Stimulated activated CD8-positive, alpha-beta memory T cell treated with anti-CD3 and anti-CD28 coated beads, Interleukin-7, amount 100 ng/mL, for 4 hours (primary cell): ENCODE results near the gene IGF2R.
A peak's percentile ranks its signal among the peaks of the same experiment; 100 is the strongest.

Experiments
- DNase-seq, 2 donors: peaks; one replicate each; pipeline ENCODE4 v3.0.0-alpha.2; 2020; ENCODE audit warnings: low read depth in 2 of 2

Gene IGF2R

GRCh38 chr6:160049346-160049745 lies 80.5 kb downstream of the IGF2R start:
- DNase-seq, result no peak

- no peak for DNase-seq
Measured at GRCh38 chr6:160050022-160050421, 81.1 kb downstream of the IGF2R start.

DNA sequence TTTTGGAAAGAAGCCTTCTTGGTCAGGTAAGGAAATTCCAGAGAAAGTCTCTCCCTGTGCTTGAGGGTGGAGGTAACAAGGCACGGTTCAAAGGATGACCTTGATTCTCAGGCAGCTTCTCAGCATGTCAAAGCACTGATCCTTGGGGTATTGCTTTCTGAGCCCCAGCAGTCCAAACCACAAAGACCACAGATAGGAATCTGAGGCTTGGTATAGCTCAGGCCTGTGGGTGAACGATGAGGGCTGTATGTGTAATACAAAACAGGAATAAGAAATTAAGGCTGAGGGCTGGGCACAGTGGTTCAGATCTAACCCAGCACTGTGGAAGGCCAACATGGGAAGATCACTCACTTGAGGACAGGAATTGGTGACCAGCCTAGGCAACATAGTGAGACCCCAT lies 82.5 kb downstream of the IGF2R start:
- no peak for DNase-seq

DNA sequence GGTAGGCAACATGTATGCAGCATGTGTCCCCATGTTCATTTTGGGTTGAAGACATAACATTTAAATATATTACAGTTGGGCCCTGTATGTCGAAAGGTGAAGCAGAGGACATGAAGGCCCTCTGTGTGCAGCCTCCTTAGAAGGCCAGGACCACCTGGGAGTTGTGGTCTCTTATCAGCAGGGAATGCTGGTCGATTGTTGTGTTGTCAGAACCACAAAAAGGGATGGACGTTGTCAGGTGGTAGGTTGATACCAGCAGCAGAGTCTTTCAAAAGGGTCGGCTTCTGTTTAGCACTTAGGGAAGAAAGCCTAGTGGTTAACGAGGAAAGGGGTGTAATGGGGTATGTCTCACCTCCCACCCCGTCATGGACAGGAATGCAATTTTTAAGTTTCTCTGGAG lies 85.4 kb downstream of the IGF2R start:
- DNase-seq, result no peak

DNA sequence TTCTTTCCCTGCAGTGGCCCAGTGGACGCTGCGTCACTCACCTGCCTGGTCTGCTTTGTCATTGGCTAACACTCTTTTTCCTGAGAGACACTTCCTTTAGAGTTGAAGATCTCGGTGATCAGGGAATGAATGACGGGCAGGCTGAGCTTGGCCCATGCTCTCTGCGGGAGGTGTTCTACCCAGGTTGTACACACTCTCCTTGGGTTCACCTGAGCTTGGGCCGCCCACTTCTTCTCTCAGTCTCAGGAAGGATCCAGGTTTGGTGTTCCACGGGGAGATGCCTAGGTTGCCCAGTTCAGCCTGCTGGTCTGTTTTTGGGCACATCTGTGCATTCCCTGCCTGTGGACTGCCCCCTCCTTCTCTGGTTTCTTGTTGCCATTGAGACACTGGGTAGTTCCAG lies 86.0 kb downstream of the IGF2R start:
- DNase-seq, result no peak

DNA sequence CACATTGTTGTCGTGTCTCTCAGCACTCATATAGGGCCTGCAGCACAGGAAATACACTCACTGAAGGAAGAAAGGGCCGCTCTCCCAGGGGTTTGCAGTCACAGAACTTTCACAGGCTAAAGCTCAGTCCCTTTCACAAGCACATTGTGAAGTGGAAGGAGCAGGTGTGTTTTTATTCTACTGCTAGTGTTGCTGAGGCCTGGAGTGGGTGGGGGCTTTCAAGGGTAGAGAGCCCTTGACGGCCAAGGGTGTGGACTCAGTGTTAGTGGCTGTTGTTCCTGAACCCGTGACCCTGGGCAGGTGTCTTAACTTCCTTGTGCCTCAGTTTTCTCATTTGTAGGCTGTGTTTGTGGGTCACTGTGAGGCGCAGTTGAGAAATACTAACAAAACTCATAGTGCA lies 86.5 kb downstream of the IGF2R start:
- DNase-seq, result no peak

DNA sequence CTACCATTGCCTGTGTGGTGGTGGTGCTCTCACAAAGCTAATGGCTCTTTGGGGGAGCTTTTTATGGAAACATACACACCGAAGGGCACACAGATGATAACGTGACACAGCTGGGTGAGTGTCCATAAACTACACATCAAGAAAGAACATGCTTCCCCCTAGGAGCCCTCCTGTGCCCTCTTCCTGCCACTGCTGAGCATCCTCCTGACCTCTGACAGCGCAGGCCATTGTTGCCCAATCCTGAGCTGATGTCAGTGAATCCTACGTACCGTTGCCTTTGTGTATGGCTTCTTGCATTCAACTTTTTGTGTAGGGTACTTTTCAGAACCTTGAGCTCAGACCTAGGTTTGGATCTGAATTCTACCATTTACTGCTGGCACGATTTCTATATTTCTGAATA lies 86.9 kb downstream of the IGF2R start:
- DNase-seq, result no peak

DNA sequence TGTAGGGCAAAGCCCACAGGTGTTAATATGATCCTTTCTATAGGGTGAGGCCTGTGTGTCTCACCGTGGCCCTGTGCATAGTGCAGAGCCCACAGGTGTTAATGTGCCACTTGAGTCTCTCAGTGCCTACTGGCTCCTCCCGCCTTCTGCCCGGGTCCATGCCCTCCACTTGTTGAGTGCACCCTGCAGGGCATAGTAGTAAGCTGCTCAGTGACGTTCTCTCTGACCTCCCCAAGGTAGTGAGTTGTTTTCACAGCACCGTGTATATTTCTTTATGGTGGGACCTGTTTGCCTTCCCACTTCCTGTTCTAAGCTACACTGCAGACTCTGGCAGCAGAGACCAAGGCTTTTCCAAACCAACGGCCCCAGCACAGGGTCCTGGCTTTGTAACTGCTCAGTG lies 88.2 kb downstream of the IGF2R start:
- no peak for DNase-seq

- DNase-seq, result no peak
Measured at GRCh38 chr6:160058603-160059215, 89.8 kb downstream of the IGF2R start.

DNA sequence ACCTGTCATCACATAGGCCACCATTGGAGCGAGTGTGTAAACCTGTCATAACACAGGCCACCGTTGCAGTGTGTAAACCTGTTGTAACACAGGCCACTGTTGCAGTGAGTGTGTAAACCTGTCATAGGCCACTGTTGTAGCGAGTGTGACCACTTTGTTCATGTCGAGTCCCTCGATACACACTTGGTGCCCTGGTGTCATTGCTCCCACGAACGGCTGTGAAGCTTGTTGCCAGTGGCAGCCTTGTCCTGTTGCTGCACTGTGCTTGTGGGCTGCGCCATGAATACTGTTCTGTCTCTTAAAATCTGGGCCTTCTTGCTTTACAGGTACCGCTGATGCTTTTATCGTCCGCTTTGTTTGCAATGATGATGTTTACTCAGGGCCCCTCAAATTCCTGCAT lies 91.3 kb downstream of the IGF2R start:
- DNase-seq, result no peak

GRCh38 chr6:160060920-160061447 lies 92.1 kb downstream of the IGF2R start:
- no peak for DNase-seq

DNA sequence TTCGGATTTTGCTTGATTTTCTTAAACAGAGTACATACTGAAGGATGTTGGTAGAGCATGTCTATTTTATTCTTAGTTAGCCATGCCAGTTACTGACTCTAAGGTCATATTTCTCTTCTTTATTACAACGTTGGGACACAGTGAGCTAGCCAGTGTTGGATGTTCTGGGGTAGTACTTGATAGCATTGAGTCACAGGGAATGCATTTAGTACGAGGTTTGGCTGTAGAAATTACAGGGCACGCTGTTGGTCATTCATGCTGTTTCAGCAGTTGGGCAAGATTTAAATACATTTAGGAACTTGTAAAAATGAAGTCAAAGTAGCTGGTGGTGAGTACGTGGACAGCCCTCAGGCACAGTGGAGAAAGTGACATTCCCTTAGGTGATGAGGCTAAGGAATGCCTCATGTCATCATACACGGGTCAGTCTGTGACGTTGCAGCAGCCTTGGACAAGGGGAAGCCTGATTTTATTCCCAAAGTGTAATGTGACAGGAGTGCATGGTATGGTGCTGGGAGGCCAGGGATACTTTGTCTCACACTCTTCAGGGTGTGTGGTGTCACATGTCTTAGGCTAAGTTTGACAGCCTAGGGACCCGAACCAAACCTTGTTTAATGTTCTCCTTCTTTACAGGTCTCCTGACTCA lies 95.0 kb downstream of the IGF2R start:
- no peak for DNase-seq

- DNase-seq, result no peak
Measured at GRCh38 chr6:160065200-160065599, 96.3 kb downstream of the IGF2R start.

- DNase-seq, result no peak
Measured at GRCh38 chr6:160067564-160067963, 98.7 kb downstream of the IGF2R start.

- DNase-seq, result no peak
Measured at GRCh38 chr6:160068346-160068745, 99.5 kb downstream of the IGF2R start.

DNA sequence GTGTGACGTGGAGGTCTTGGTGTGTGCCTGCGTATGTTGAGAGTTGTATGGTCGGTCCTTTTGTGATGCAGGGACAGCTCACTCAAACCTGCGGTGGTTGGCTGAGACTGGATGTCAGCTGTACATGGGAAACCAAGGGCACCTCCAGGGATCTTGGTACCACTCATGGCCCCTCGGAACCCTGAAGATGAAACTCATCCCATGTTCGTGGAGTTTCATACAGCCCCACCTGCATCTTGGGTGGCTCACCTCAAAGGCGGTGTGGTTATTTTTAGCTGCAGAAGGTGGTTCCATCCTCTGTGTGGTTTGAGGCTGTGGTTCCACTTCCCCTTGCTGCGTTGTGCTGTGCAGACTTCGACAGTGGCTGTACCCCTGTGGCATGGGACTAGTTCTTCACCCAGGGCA lies 100.2 kb downstream of the IGF2R start:
- peak in 1 of 2 donors; percentile 5 for DNase-seq

DNA sequence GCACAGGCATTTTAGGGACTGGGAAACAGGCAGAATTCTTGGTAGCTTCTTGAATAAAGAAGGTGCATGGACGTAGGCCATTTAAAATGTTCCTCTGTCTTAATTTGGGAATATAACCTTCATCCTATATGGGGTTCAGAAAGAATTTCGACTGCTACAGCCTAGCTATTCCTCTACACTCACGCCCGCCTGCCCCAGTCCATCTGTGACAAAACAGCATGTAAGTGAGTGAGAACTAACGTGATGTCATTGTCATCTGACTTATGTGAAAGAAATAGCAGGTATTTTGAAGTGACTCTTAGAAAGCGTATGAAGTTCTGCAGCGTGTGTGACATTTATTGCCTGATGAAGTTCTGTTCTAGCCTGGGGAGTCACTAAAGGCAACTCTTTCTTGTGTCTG lies 100.6 kb downstream of the IGF2R start:
- no peak for DNase-seq

- DNase-seq, result no peak
Measured at GRCh38 chr6:160070427-160070826, 101.5 kb downstream of the IGF2R start.

DNA sequence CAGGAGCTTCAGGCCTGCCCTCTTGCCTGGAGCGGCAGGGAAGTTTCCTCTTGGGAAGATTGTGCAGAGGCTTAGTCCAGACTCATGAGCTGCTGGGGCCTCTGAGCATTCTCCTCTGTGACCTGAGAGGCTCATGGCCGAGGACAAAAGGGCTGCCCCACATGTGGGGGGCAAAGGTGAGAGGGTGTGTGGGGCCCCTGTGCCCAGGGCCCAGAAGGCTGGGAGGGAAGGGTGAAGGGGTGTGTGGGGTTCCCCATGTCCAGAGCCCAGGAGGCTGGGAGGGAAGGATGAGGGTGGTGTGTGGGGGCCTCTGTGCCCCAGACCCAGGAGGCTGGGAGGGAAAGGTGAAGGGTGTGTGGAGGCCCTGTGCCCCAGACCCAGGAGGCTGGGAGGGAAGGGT lies 101.9 kb downstream of the IGF2R start:
- DNase-seq, result no peak

- DNase-seq, result no peak
Measured at GRCh38 chr6:160071805-160072690, 103.2 kb downstream of the IGF2R start.

GRCh38 chr6:160073272-160073671 lies 104.4 kb downstream of the IGF2R start:
- no peak for DNase-seq

GRCh38 chr6:160076009-160076408 lies 107.1 kb downstream of the IGF2R start:
- no peak for DNase-seq

GRCh38 chr6:160077024-160077423 lies 108.1 kb downstream of the IGF2R start:
- no peak for DNase-seq
